Transverse colon (tissue), 4 donors: ENCODE results near the gene PTS. TPM values are rescaled to one million over a fixed set of nuclear protein-coding genes. Genes with fewer than 3 reads are reported as not detected.
A peak's percentile ranks its signal among the peaks of the same experiment; 100 is the strongest.

Source experiments
- DNase-seq: peaks from one replicate; pipeline ENCODE4 v3.0.0-alpha.2; 2019
- H3K27ac ChIP-seq, 4 donors: fragments of 200-600 bp; sonication (generic); 2 replicates each; pipeline ENCODE4 v1.5.1; 2016 to 2018; ENCODE audit warnings: inconsistent platforms in 4 of 4
- H3K27me3 ChIP-seq: fragments of 200-600 bp; sonication (generic); 2 replicates; pipeline ENCODE4 v1.5.1; 2017; ENCODE audit warnings: inconsistent platforms
- H3K36me3 ChIP-seq, 4 donors: fragments of 200-600 bp; sonication (generic); 2 replicates each; pipeline ENCODE4 v1.5.1; 2017 to 2019; ENCODE audit warnings: inconsistent platforms in 4 of 4
- H3K4me1 ChIP-seq, 4 donors: fragments of 200-600 bp; sonication (generic); 2 replicates each; pipeline ENCODE4 v1.5.1; 2017 to 2020; ENCODE audit warnings: inconsistent platforms in 4 of 4
- H3K4me3 ChIP-seq, 4 donors: fragments of 200-600 bp; sonication (generic); 1 replicate in 1 of 4; 2 replicates in 3 of 4; pipeline versions ENCODE4 v1.5.1 to v1.6.1; 2017 to 2019; ENCODE audit warnings: inconsistent platforms in 4 of 4
- H3K9me3 ChIP-seq, 2 donors: fragments of 200-600 bp; sonication (generic); 2 replicates each; pipeline ENCODE4 v1.5.1; 2017 to 2019; ENCODE audit warnings: inconsistent platforms in 2 of 2
- CTCF ChIP-seq, 5 experiments: fragments of 200-600 bp in 3 of 5; fragments of 450-650 bp in 2 of 5; sonication (generic) in 3 of 5; IDR thresholded peaks; 1 replicate in 2 of 5; 2 replicates in 3 of 5; pipeline ENCODE4 v1.5.1; 2016 to 2017; ENCODE audit warnings: antibody characterized with exemption in 5 of 5, inconsistent platforms in 3 of 5, mild to moderate bottlenecking in 2 of 5, moderate library complexity in 1 of 5
- EP300 ChIP-seq: sonication (generic); formaldehyde crosslinking; IDR thresholded peaks from one replicate; pipeline ENCODE4 v1.6.1; 2017; ENCODE audit warnings: antibody characterized with exemption, low read depth
- POLR2A ChIP-seq: fragments of 450-650 bp; IDR thresholded peaks from one replicate; pipeline ENCODE4 v1.6.1; 2016; ENCODE audit warnings: antibody characterized with exemption, mild to moderate bottlenecking, moderate library complexity
- POLR2AphosphoS5 ChIP-seq, 3 donors: sonication (generic); formaldehyde crosslinking; IDR thresholded peaks; one replicate each; pipeline ENCODE4 v1.6.1; 2016; ENCODE audit warnings: antibody characterized with exemption in 3 of 3
- WGBS, 2 donors: methylation state at CpG; one replicate each; pipeline ENCODE4 v1.1.5; 2018; ENCODE audit warnings: low coverage in 1 of 2; 5-methylcytosine and 5-hydroxymethylcytosine counted together
- in situ Hi-C, 4 donors: fragments of 200-750 bp; cut with MboI; loops; one replicate each; pipeline versions ENCODE4 v1.15.0 to v1.15.1; 2017; ENCODE audit warnings: low sequenced_read_pairs in 3 of 4, low pct_ligation_motif_present in 1 of 4, low pct_unique_long_range_greater_than_20kb in 1 of 4
- intact Hi-C: fragments of 100-400 bp; cut with DNase I; formaldehyde crosslinking; loops from one replicate; pipeline ENCODE4 v1.15.1; 2023; ENCODE audit warnings: low total_unique reads
- total RNA-seq, 4 donors: library from RNA; depleted of rRNA; stranded (reverse); fragments of >200 nt; gene quantifications; one replicate each; pipeline ENCODE4 v1.1.0, GENCODE V29; 2016

PTS gene
- total RNA-seq, 4 donors from 2014 or later, result 9.7 to 29.1 (median 18.7) TPM

DNA sequence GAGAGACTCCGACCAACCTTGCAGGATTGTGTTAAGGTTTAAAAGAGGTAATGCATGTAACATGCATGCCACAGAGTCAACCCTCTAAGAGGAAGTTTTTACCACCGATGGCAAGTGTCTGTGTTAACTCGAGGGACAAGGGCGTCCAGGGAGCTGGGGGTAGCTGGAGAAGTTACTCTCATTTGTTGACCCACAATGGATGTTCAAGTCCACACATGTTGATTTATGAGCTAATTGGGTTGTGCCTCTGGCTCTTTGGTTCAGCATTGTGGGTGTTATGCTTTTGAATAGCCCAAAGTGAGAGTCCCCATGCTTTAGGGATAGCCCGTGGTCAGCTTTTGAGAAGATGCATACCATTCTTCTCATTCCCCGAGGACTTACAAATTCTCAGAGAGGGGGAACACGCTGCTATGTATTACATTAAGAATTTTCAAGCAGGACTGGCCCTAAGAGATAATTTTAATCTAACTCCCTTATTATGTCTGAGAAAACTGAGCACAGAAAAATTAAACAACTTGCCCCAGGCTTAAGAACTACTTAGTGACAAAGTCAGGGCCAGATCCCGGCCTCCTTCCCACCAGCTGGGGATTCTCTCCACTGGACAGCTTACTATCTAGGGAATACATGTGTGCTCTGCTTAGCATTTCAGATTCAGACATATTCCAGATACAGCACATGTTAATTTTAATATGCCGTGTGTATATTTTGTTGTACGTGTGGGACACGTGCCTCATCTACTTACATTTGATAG is 39.6 kb downstream of the PTS start:
- Histone ChIP-seq H3K36me3 (no peaks in the 10 kb centered on the region), H3K27me3 (no peaks in the 10 kb centered on the region), H3K27ac (peak overlapping the region in 2 of 4 donors; percentile 22 to 31), H3K9me3 (no peaks in the 10 kb centered on the region), H3K4me1 (peaks cover 0 to 3% (median 3%) of the 10 kb centered on the region in 4 donors), H3K4me3 (no peak overlapping the region)
- in situ Hi-C loops, result no loop called here
- WGBS, 2 donors, result 52 to 80% methylated on average over 2 to 11 of the region's 11 CpGs
- intact Hi-C loops, result no loop called here
- no peak for DNase-seq
- no peak for TF ChIP-seq EP300
- no peak for TF ChIP-seq CTCF (IDR thresholded peaks at IDR 0.05)
- TF ChIP-seq POLR2AphosphoS5 (IDR thresholded peaks at IDR 0.05), result peak in 1 of 3 donors; percentile 87
- TF ChIP-seq POLR2A, result no peak

- WGBS, 2 donors, result 72% methylated on average over 3 of the region's 3 CpGs; no CpG with 5 or more reads in 1 of the 2 donors
- peaks cover 0 to 3% (median 3%) of the 10 kb centered on the region in 4 donors for H3K4me1 ChIP-seq
- no peak for DNase-seq
- intact Hi-C loops (no loop called here), in situ Hi-C loops (no loop called here)
- H3K9me3 ChIP-seq, result no peaks in the 10 kb centered on the region
- TF ChIP-seq POLR2AphosphoS5 (IDR thresholded peaks at IDR 0.05), result no peak
- no peak for TF ChIP-seq CTCF (IDR thresholded peaks at IDR 0.05)
- no peak for TF ChIP-seq EP300
- no peak for TF ChIP-seq POLR2A
- no peaks in the 10 kb centered on the region for H3K36me3 ChIP-seq
- no peaks in the 10 kb centered on the region for H3K27me3 ChIP-seq
- H3K27ac ChIP-seq, result peak overlapping the region in 3 of 4 donors; percentile 0 to 31 (median 22)
- no peak overlapping the region for H3K4me3 ChIP-seq
These were observed 40.2 kb downstream of the PTS start for GRCh38 chr11:112266410-112266778.

GRCh38 chr11:112267188-112267591 is 41.0 kb downstream of the PTS start:
- Histone ChIP-seq H3K27me3 (no peaks in the 10 kb centered on the region), H3K36me3 (no peaks in the 10 kb centered on the region), H3K4me3 (no peak overlapping the region), H3K4me1 (peaks cover 0 to 3% (median 3%) of the 10 kb centered on the region in 4 donors), H3K9me3 (no peaks in the 10 kb centered on the region), H3K27ac (no peak overlapping the region)
- TF ChIP-seq POLR2AphosphoS5 (IDR thresholded peaks at IDR 0.05) (no peak), POLR2A (no peak)
- intact Hi-C loops, result no loop called here
- DNase-seq, result no peak
- WGBS, 2 donors, result 56 to 57% methylated on average over 3 to 5 of the region's 5 CpGs
- in situ Hi-C loops, result no loop called here

GRCh38 chr11:112268406-112268805 is 42.2 kb downstream of the PTS start:
- in situ Hi-C loops (no loop called here), intact Hi-C loops (no loop called here)
- Histone ChIP-seq H3K4me1 (peaks cover 0 to 3% (median 3%) of the 10 kb centered on the region in 4 donors), H3K27ac (no peak overlapping the region), H3K36me3 (no peaks in the 10 kb centered on the region), H3K9me3 (no peaks in the 10 kb centered on the region), H3K27me3 (no peaks in the 10 kb centered on the region), H3K4me3 (no peak overlapping the region)
- no peak for DNase-seq
- WGBS, 2 donors, result 76 to 94% methylated on average over 5 of the region's 5 CpGs
- no peak for TF ChIP-seq CTCF (IDR thresholded peaks at IDR 0.05)
- no peak for TF ChIP-seq POLR2A
- TF ChIP-seq POLR2AphosphoS5 (IDR thresholded peaks at IDR 0.05), result no peak
- TF ChIP-seq EP300, result no peak
